PC-3 (cell line): ENCODE results near the gene ZBTB46. TPM values are rescaled to one million over a fixed set of nuclear protein-coding genes. Genes with fewer than 3 reads are reported as not detected.
A peak's percentile ranks its signal among the peaks of the same experiment; 100 is the strongest.

Experiments used
- ATAC-seq: fragments of 200-7000 bp; cut with Tn5 transposase; 2 replicates; pipeline ENCODE4 v1.9.1; 2020; ENCODE audit warnings: mild to moderate bottlenecking, moderate library complexity
- BruUV-seq: library from RNA; stranded (reverse); fragments of 400-500 nt; replicated peaks from 2 replicates; lab custom pipeline; 2021; lab: Mats Ljungman, UMichigan
- CTCF ChIA-PET: fragments of 300-600 bp; sonication (Branson Sonifier 250); formaldehyde crosslinking; loops from one replicate; lab custom pipeline; 2022; ENCODE audit warnings: antibody characterized with exemption; lab: Charles Lee
- POLR2A ChIA-PET: fragments of 300-600 bp; sonication (Branson Sonifier 250); formaldehyde crosslinking; loops from one replicate; lab custom pipeline; 2022; ENCODE audit warnings: antibody characterized with exemption; ENCODE audit not compliant: unreplicated experiment; lab: Charles Lee
- DNase-seq: peaks from one replicate; pipeline ENCODE4 v3.0.0-alpha.2; 2015
- H2AFZ ChIP-seq: fragments of 300-600 bp; sonication (generic); 2 replicates; pipeline ENCODE4 v1.6.0; 2016; ENCODE audit warnings: antibody characterized with exemption, low read length
- H3F3A ChIP-seq: fragments of 300-600 bp; sonication (generic); one replicate; pipeline ENCODE4 v1.6.0; 2017; ENCODE audit warnings: antibody characterized with exemption, low read length, control low read depth, mild to moderate bottlenecking; ENCODE audit not compliant: unreplicated experiment
- H3K27ac ChIP-seq: fragments of 300-600 bp; sonication (generic); 2 replicates; pipeline ENCODE4 v1.5.1; 2016; ENCODE audit warnings: mild to moderate bottlenecking, low read length
- H3K27me3 ChIP-seq: fragments of 300-600 bp; sonication (generic); 2 replicates; pipeline ENCODE4 v1.6.1; 2016; ENCODE audit warnings: low read length, mixed read lengths
- H3K36me3 ChIP-seq: fragments of 300-600 bp; sonication (generic); 2 replicates; pipeline ENCODE4 v1.6.1; 2016; ENCODE audit warnings: low read depth, mixed run types, low read length, mixed read lengths
- H3K4me1 ChIP-seq: fragments of 300-600 bp; sonication (generic); 2 replicates; pipeline ENCODE4 v1.5.1; 2016; ENCODE audit warnings: low read length; ENCODE audit not compliant: insufficient read depth
- H3K4me2 ChIP-seq: fragments of 300-600 bp; sonication (generic); 2 replicates; pipeline ENCODE4 v1.6.0; 2016; ENCODE audit warnings: low read length
- H3K4me3 ChIP-seq: fragments of 300-600 bp; sonication (generic); 2 replicates; pipeline ENCODE4 v1.5.1; 2016; ENCODE audit warnings: mild to moderate bottlenecking, low read length, mixed read lengths
- H3K79me2 ChIP-seq: fragments of 300-600 bp; sonication (generic); 2 replicates; pipeline ENCODE4 v1.6.1; 2017; ENCODE audit warnings: low read length, mixed read lengths
- H3K9ac ChIP-seq: fragments of 300-600 bp; sonication (generic); 2 replicates; pipeline ENCODE4 v1.6.0; 2016; ENCODE audit warnings: mild to moderate bottlenecking, low read length
- H3K9me2 ChIP-seq: fragments of 300-600 bp; sonication (generic); replicated peaks from 2 replicates; pipeline ENCODE4 v1.6.1; 2016; ENCODE audit warnings: mixed run types, low read length, mixed read lengths
- H3K9me3 ChIP-seq: fragments of 300-600 bp; sonication (generic); 2 replicates; pipeline ENCODE4 v1.6.1; 2016; ENCODE audit warnings: low read length, mixed read lengths
- H4K20me1 ChIP-seq: fragments of 300-600 bp; sonication (generic); 2 replicates; pipeline ENCODE4 v1.6.1; 2016; ENCODE audit warnings: low read length, mixed read lengths
- CTCF ChIP-seq: fragments of 300-600 bp; sonication (generic); conservative IDR thresholded peaks from 2 replicates; pipeline ENCODE4 v1.5.1; 2017; ENCODE audit warnings: antibody characterized with exemption, low read depth, mild to moderate bottlenecking, low read length
- EZH2 ChIP-seq: fragments of 300-600 bp; sonication (generic); IDR thresholded peaks from one replicate; pipeline ENCODE4 v1.6.1; 2017; ENCODE audit warnings: antibody characterized with exemption, mild to moderate bottlenecking, low read length; ENCODE audit not compliant: unreplicated experiment
- EZH2phosphoT487 ChIP-seq: fragments of 300-600 bp; sonication (generic); IDR thresholded peaks from 2 replicates; pipeline ENCODE4 v1.6.1; 2018; ENCODE audit warnings: mild to moderate bottlenecking, antibody characterized with exemption, low read length, borderline replicate concordance
- intact Hi-C: fragments of 100-400 bp; cut with micrococcal nuclease; formaldehyde crosslinking; loops from 2 replicates; pipeline ENCODE4 v1.9.0; 2023
- total RNA-seq: library from RNA; depleted of rRNA; stranded (reverse); fragments of >200 nt; gene quantifications from 2 replicates; pipeline ENCODE4 v1.2.3, GENCODE V29; 2014

Gene ZBTB46
- total RNA-seq, 1 experiment from 2014 or later, result 7.3 TPM

GRCh38 chr20:63740070-63740626, 90.9 kb downstream of the ZBTB46 start:
- Histone ChIP-seq H3K4me1 (peaks cover 12% of the 10 kb centered on the region), H3K9me2 (no peaks in the 10 kb centered on the region), H3K4me2 (peak overlapping the region; percentile 88), H3K79me2 (peaks cover 13% of the 10 kb centered on the region), H3K9ac (peak overlapping the region; percentile 83), H3F3A (no peaks in the 10 kb centered on the region), H3K9me3 (no peaks in the 10 kb centered on the region), H3K36me3 (peaks cover 22% of the 10 kb centered on the region), H3K27ac (peak overlapping the region; percentile 64), H2AFZ (peak overlapping the region; percentile 79), H3K4me3 (peak overlapping the region; percentile 84), H3K27me3 (no peaks in the 10 kb centered on the region), H4K20me1 (no peaks in the 10 kb centered on the region)
- ChIA-PET POLR2A (interaction anchor here (0.6 kb wide), 2 partner anchors 27 to 98 kb away, joined by 3 to 10 read pairs; no protein-coding TSS in a partner anchor), CTCF (interaction anchor here (1.5 kb wide), 1 partner anchor 46 kb away, joined by 5 read pairs; no protein-coding TSS in a partner anchor)
- intact Hi-C loops, result loop anchor here (2.0 kb wide), 1 partner anchor 33 kb away; the partner anchor contains the start of gene ARFRP1
- BruUV-seq, result no TSS peak
- TF ChIP-seq EZH2, result no peak
- no peak for TF ChIP-seq CTCF
- TF ChIP-seq EZH2phosphoT487, result no peak
- ATAC-seq (peak; percentile 30), DNase-seq (peak; percentile 54)

GRCh38 chr20:63739130-63740069, 91.7 kb downstream of the ZBTB46 start, which contains the start of gene SLC2A4RG:
TSS of gene SLC2A4RG (plus strand) at chr20:63739776. CDS start at chr20:63739913, 137 bp downstream.
- Histone ChIP-seq H3K79me2 (peaks cover 13% of the 10 kb centered on the region), H3K4me2 (peak within 1 kb of the TSS; percentile 88), H3K27me3 (no peaks in the 10 kb centered on the region), H3K9me3 (no peaks in the 10 kb centered on the region), H3K36me3 (peaks cover 22% of the 10 kb centered on the region), H3K4me3 (peak within 1 kb of the TSS; percentile 84), H3K27ac (peak within 1 kb of the TSS; percentile 64), H2AFZ (peak within 1 kb of the TSS; percentile 79), H3K9ac (peak within 1 kb of the TSS; percentile 83), H3F3A (no peaks in the 10 kb centered on the region), H3K4me1 (peaks cover 12% of the 10 kb centered on the region), H4K20me1 (no peaks in the 10 kb centered on the region), H3K9me2 (no peaks in the 10 kb centered on the region)
- intact Hi-C loops, result loop anchor here (2.0 kb wide), 1 partner anchor 33 kb away; the partner anchor contains the start of gene ARFRP1
- no TSS peak for BruUV-seq
- no peak for TF ChIP-seq EZH2
- POLR2A ChIA-PET, result interaction anchor here (0.6 kb wide), 1 partner anchor 97 kb away, joined by 3 read pairs; no protein-coding TSS in a partner anchor
- CTCF ChIA-PET, result no interaction called here
- DNase-seq (peak; percentile 85), ATAC-seq (peak; percentile 60)

- H3K4me2 ChIP-seq, result no peak overlapping the region
- ChIA-PET POLR2A (interaction anchor here (0.6 kb wide), 1 partner anchor 164 kb away, joined by 10 read pairs; the partner anchor contains the start of gene HELZ2), CTCF (no interaction called here)
- intact Hi-C loops, result no loop called here
- no peak overlapping the region for H2AFZ ChIP-seq
- no peaks in the 10 kb centered on the region for H3F3A ChIP-seq
- TF ChIP-seq EZH2phosphoT487 (no peak), CTCF (no peak), EZH2 (no peak)
- DNase-seq (no peak), ATAC-seq (no peak)
- no peaks in the 10 kb centered on the region for H3K9me3 ChIP-seq
- no peaks in the 10 kb centered on the region for H3K9me2 ChIP-seq
- H3K4me3 ChIP-seq, result no peak overlapping the region
- H3K9ac ChIP-seq, result no peak overlapping the region
- peaks cover 12% of the 10 kb centered on the region for H3K4me1 ChIP-seq
- H4K20me1 ChIP-seq, result no peaks in the 10 kb centered on the region
- no peaks in the 10 kb centered on the region for H3K27me3 ChIP-seq
- H3K27ac ChIP-seq, result no peak overlapping the region
- H3K36me3 ChIP-seq, result peaks cover 18% of the 10 kb centered on the region
- BruUV-seq, result no TSS peak
- peaks cover 13% of the 10 kb centered on the region for H3K79me2 ChIP-seq
Observed at GRCh38 chr20:63738687-63739129, 92.4 kb downstream of the ZBTB46 start.
